NCI-H2029 (cell line): ENCODE measurements around the gene STAT5A.
"Not testable (repeated sequence)": the region's sequence is repeated elsewhere in the genome, so short reads cannot be mapped to it uniquely, and the experiment has no call there.

Experiments
- DNase-seq: peaks from one replicate; lab custom pipeline; 2025; lab: John Stamatoyannopoulos, UW

Gene STAT5A

GRCh38 chr17:42333053-42333452 lies 44.8 kb downstream of the STAT5A start:
- DNase-seq: no peak

- DNase-seq: no peak
These were observed 46.4 kb downstream of the STAT5A start for GRCh38 chr17:42334677-42335076.

- no peak for DNase-seq
These were observed 49.1 kb downstream of the STAT5A start for GRCh38 chr17:42337442-42337841.

GRCh38 chr17:42338427-42338985 lies 50.2 kb downstream of the STAT5A start:
- DNase-seq: no peak

- no peak for DNase-seq
These were observed 50.9 kb downstream of the STAT5A start for GRCh38 chr17:42339221-42339620.

- DNase-seq: no peak
These were observed 52.4 kb downstream of the STAT5A start for GRCh38 chr17:42340691-42341127.

- DNase-seq: no peak
These were observed 53.3 kb downstream of the STAT5A start for GRCh38 chr17:42341568-42341967.

- DNase-seq: no peak
These were observed 54.1 kb downstream of the STAT5A start for GRCh38 chr17:42342242-42343008.

GRCh38 chr17:42345396-42346073 lies 57.2 kb downstream of the STAT5A start:
- no peak for DNase-seq

GRCh38 chr17:42346481-42346880 lies 58.2 kb downstream of the STAT5A start:
- no peak for DNase-seq

GRCh38 chr17:42347198-42347597 lies 58.9 kb downstream of the STAT5A start:
- DNase-seq: no peak

- no peak for DNase-seq
These were observed 59.3 kb downstream of the STAT5A start for GRCh38 chr17:42347606-42348005.

- no peak for DNase-seq
These were observed 59.8 kb downstream of the STAT5A start for GRCh38 chr17:42348104-42348503.

- DNase-seq: no peak
These were observed 66.9 kb downstream of the STAT5A start for GRCh38 chr17:42354956-42355843.

- DNase-seq: no peak
These were observed 70.1 kb downstream of the STAT5A start for GRCh38 chr17:42358434-42358833.

- DNase-seq: no peak
These were observed 70.8 kb downstream of the STAT5A start for GRCh38 chr17:42359133-42359532.

- not testable (repeated sequence) for DNase-seq
These were observed 72.1 kb downstream of the STAT5A start for GRCh38 chr17:42360388-42360787.
